ENCODE data around the gene KRAS. TPM values are rescaled to one million over a fixed set of nuclear protein-coding genes. Genes with fewer than 3 reads are reported as not detected.
A peak's percentile ranks its signal among the peaks of the same experiment; 100 is the strongest.

The KRAS gene
- total RNA-seq, 1 experiment from 2014 or later, result 16.9 TPM

DNA sequence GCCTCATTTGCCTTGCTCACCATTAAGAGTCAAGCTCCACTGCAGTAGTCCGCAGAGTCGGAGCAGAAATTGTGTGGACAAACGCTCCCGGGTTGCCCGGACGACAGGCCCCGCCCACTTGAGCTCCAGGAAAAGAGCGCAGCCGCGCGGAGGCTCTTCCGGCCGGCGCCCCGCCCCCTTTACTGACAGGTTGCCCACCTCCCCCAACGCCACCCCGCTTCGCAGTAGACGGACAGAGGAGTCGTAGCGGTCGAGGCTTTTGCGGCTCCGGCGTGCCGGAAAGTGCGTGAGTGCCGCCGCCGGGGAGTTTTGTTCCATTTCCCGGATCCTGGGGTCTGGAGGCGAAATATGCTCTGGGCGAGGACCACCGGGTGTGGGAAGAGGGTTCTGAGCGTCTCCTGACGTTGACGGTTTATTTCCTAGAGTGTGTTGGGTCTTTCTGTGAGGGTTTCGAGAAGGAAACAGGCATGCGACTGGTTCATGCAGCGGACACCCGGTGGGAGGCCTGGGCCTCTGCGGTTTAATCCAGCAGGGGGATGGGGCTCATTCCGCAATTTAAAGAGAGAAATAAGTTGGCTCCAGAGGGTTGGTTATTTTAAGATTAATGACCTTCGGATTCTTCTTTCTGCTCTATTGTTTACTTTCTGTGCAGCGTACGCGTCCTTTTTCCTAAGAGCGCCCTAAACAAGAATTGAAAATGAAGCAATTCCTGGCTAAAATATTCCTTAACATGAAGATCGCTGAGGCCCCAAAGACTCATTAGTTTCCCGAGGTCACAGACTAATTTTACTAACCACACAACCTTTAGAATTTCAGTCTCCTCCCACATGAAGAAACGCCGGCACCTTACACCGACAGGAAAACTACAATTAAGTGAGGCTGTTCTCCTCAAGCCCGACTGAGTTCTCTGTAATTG, 55.4 kb downstream of the KRAS start, which contains the start of the genes DNAI7 and ETFRF1:
TSS of gene DNAI7 (minus strand) at position 105 of the 916 bp plus-strand sequence. CDS start at position 23, 82 bp downstream.
TSS of gene ETFRF1 (plus strand) at position 182 of the 916 bp plus-strand sequence. CDS start 8,720 bp downstream, outside the sequence.
- peak; percentile 87 for DNase-seq (ENCODE audit: low spot score)

GRCh38 chr12:25194722-25195055, 56.0 kb downstream of the KRAS start:
- no peak for DNase-seq (ENCODE audit: low spot score)

GRCh38 chr12:25194214-25194613, 56.5 kb downstream of the KRAS start:
- DNase-seq (ENCODE audit: low spot score), result no peak

GRCh38 chr12:25190793-25191192, 59.9 kb downstream of the KRAS start:
- DNase-seq (ENCODE audit: low spot score), result no peak

GRCh38 chr12:25189656-25190055, 61.1 kb downstream of the KRAS start:
- no peak for DNase-seq (ENCODE audit: low spot score)

DNA sequence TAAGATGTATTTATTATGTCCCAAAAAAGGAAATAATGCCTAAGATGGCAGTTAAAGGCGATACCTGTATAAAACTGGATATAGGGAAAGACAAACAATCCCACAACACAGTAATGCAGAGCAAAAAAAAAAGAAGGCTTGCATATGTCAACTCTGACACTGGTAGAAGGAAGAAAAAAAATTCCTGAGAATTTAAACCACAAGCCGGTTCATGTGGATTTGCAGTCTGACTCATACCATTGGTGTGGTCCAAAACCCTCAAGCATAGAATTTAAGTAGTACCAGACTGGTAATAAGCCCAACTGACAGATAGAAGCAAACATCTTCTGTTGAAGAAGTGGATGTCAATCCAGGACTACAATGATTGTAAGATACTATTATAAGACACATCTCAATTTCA, 62.9 kb downstream of the KRAS start:
- DNase-seq (ENCODE audit: low spot score), result peak; percentile 80

GRCh38 chr12:25186788-25187402, 63.8 kb downstream of the KRAS start:
- DNase-seq (ENCODE audit: low spot score), result peak; percentile 10

DNA sequence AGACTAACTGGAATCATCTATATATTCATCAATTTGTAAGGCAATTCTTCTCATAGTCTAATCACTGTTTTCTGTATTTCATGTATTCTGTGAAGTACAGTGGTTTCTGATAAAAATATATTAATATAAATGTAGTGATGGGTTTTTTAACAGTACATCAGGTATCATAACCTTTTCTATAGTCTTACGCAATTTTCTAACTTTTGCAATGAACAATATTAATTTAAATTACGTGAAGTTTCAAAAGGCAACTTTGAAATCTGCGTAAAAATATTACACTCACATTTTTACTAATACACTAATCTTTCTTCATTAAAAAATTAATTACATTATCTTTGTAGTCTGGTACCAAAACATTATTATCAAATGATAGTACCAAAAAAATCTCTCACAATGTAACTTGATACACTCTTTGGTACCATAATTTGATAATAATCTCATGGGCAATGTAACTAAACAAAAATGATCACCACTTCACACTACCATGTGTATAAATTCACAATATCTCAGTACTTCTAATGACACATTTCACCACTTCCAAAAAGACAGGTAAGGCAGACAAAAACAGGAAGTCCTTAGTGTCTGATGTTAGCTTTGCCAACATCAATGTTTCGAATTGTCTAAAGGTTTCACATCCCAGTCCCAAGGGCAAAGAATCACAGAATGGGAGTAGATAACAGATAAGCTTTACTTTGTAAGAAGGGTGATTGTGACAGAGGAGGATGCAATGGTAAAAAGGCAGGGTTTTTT, 64.5 kb downstream of the KRAS start:
- no peak for DNase-seq (ENCODE audit: low spot score)

DNA sequence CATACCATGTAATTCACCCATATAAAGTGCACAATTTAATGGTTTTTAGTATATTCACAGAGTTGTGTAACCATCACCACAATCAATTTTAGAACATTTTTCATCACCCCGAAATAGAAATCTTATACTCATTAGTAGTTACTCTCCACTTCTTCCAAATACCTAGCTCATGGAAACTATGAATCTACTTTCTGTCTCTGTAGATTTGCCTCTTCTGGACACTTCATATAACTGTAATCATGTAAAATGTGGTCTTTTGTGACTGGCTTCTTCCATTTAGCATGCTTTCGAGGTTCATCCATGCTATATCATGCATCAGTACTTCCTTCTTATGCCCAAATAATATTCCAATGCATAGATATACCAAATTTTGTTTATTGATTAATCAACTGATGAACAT, 66.6 kb downstream of the KRAS start:
- DNase-seq (ENCODE audit: low spot score), result no peak

GRCh38 chr12:25182765-25183164, 68.0 kb downstream of the KRAS start:
- no peak for DNase-seq (ENCODE audit: low spot score)

DNA sequence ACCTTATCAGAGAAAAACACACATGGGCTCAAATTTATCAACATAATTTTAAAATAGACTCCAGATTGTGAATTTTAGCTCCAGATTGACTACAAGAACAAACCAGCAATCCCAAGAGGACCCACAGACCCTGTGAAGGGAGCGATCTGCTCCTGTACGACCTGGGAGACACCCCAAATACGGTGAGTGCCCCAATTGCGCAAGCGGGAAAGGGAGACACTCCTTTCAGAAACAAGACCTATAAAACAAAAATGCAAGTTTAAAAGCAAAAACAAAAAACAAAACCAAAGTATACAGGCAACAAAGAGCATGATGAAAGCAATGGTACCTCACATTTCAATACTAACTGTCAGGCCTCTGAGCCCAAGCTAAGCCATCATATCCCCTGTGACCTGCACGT, 87.9 kb downstream of the KRAS start:
- no peak for DNase-seq (ENCODE audit: low spot score)

DNA sequence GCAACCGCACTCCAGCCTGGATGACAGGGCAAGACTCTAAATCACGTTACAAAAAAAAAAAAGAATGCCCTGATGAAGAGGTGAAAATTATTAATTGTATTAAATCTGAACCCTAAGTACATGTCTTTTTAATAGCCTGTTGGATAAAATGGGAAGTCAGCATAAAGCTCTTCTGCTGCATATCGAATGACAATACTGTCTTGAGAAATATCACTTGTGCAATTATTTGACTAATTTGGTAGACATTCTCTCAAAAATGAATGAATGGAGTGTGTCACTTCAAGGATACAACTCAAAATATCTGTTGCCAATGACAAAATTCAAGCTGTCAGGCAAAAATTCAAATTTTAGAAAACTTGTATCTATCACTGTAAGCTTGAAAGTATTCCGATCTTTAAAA, 94.7 kb downstream of the KRAS start:
- DNase-seq (ENCODE audit: low spot score), result no peak

- DNase-seq (ENCODE audit: low spot score), result peak; percentile 33
Measured at GRCh38 chr12:25155022-25155576, 95.6 kb downstream of the KRAS start.

Other genes with a start within 250 kb of the KRAS start
- gene DNAI7, start 55.8 kb downstream of the KRAS start, total RNA-seq (2014; rRNA removed; shearing (Covaris generic)), result 0.38 TPM in 1 of 2 replicates, not detected in the other
- gene ETFRF1, start 55.7 kb downstream of the KRAS start, total RNA-seq (2014; rRNA removed; shearing (Covaris generic)), result 35.6 and 36.7 TPM in 2 replicates

Measured in A172 (cell line).